Measurements from ENCODE around the gene PRR19.

The PRR19 gene

GRCh38 chr19:42353341-42354015 is 51.5 kb downstream of the PRR19 start:
- no peak for DNase-seq

GRCh38 chr19:42355896-42356295 is 54.0 kb downstream of the PRR19 start:
- no peak for DNase-seq

- DNase-seq: no peak
Measured at GRCh38 chr19:42356686-42357085, 54.8 kb downstream of the PRR19 start.

GRCh38 chr19:42357290-42357689 is 55.4 kb downstream of the PRR19 start:
- DNase-seq: no peak

All from NCI-H1092 treated with DMSO at 0.1 percent for 48 hours (cell line).